Adrenal gland (tissue), 12 donors: ENCODE measurements around the gene G6PC2. TPM values are rescaled to one million over a fixed set of nuclear protein-coding genes. Genes with fewer than 3 reads are reported as not detected.

Experiments
- DNase-seq, 7 donors: peaks; one replicate each; pipeline ENCODE4 v3.0.0-alpha.2; 2019 to 2020
- H3K27ac ChIP-seq, 5 donors: fragments of 200-600 bp; sonication (generic) in 4 of 5; 1 replicate in 3 of 5; 2 replicates in 2 of 5; pipeline versions ENCODE4 v1.5.1 to v1.8.0; 2016 to 2020; ENCODE audit warnings: mild to moderate bottlenecking in 1 of 5
- H3K27me3 ChIP-seq: fragments of 200-600 bp; 2 replicates; pipeline ENCODE4 v1.8.0; 2021
- H3K36me3 ChIP-seq, 2 donors: fragments of 200-600 bp; replicated peaks in 1 of 2; 1 replicate in 1 of 2; 2 replicates in 1 of 2; pipeline versions ENCODE4 v1.5.1 to v1.8.0; 2018 to 2022
- H3K4me1 ChIP-seq, 2 donors: fragments of 200-600 bp; replicated peaks in 1 of 2; 1 replicate in 1 of 2; 2 replicates in 1 of 2; pipeline versions ENCODE4 v1.5.1 to v1.8.0; 2018 to 2021
- H3K4me3 ChIP-seq, 4 donors: fragments of 200-600 bp; sonication (generic) in 3 of 4; one replicate each; pipeline ENCODE4 v1.5.1; 2016 to 2018
- H3K9me3 ChIP-seq, 3 donors: fragments of 200-600 bp; sonication (generic) in 1 of 3; replicated peaks in 1 of 3; 1 replicate in 2 of 3; 2 replicates in 1 of 3; pipeline versions ENCODE4 v1.5.1 to v1.8.0; 2016 to 2021
- POLR2A ChIP-seq, 2 donors: fragments of 450-650 bp; IDR thresholded peaks; one replicate each; pipeline ENCODE4 v1.6.1; 2017; ENCODE audit warnings: antibody characterized with exemption in 2 of 2, mild to moderate bottlenecking in 2 of 2, moderate library complexity in 1 of 2
- WGBS, 4 donors: extraction: QIAGEN DNeasy Blood & Tissue Kit in 2 of 4; methylation state at CpG; one replicate each; pipeline versions ENCODE4 v1.1.5 to v1.1.7; 2013 to 2017; 5-methylcytosine and 5-hydroxymethylcytosine counted together
- intact Hi-C, 2 donors: fragments of 100-400 bp; cut with DNase I; formaldehyde crosslinking; loops; one replicate each; pipeline versions ENCODE4 v1.14.1 to v1.15.0; 2022 to 2023
- polyA plus RNA-seq, 3 donors: library from polyadenylated mRNA; stranded (reverse); fragments of 200-250 nt in 2 of 3; fragments of 350-450 nt in 1 of 3; fragmentation: Illumina TruSeq in 1 of 3; extraction: RNeasy Lipid Tissue Mini Kit (QIAGEN cat#74804) in 1 of 3; gene quantifications; one replicate each; pipeline ENCODE4 v1.2.3, GENCODE V29; 2013 to 2014
- total RNA-seq, 9 donors: library from RNA; depleted of rRNA in 4 of 9; stranded (reverse); fragments of >200 nt in 4 of 9; fragments of 120-200 nt in 1 of 9; fragmentation: NEBNext Ultra II Directional in 1 of 9; extraction: Animal tissue kit (Norgen Biotek cat#: 25700) in 1 of 9; gene quantifications; one replicate each; pipeline versions ENCODE4 v1.1.0 to v1.2.4, GENCODE V29; 2013 to 2023
- TF ChIP-seq, protein P1 (sequence below), 6 experiments: fragments of 450-650 bp in 4 of 6; fragments of 200-600 bp in 2 of 6; sonication (generic) in 1 of 6; IDR thresholded peaks; 1 replicate in 5 of 6; 2 replicates in 1 of 6; pipeline versions ENCODE4 v1.5.1 to v1.8.0; 2016 to 2021; ENCODE audit warnings: antibody characterized with exemption in 6 of 6, mild to moderate bottlenecking in 2 of 6, moderate library complexity in 1 of 6
- donor health status: healthy with polysubstance abuse.
- donor health status: Bipolar disorder and iron deficiency.
- donor health status: DM: yes; HTN: yes; CAD: no.
- donor health status: DM: no; HTN: no; CAD: no.
- donor health status: DM: no; HTN: no; CAD: no.
- donor health status: DM: yes; HTN: yes; CAD: no.

Gene G6PC2
- total and polyA plus RNA-seq, 12 donors, result 0.06 to 0.17 TPM; not detected in 10

DNA sequence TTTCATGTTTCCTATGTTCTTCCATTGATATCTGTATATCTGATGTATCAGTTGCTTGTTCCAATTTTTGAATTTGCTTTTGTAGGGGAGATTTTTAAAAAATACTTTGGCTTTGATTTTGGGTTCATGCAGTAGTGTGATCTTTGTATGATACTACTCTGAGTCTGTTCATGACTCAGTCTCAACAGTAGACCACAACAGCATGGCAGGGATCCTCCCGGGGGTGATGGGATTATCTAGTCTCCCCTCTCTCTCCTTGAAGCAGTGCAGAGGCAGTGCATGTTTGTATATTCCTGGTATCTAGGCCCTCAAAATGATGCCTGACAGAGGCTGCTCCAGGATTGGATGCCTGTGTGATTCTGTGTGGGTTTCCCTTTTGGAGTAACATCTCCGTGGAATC lies 55.3 kb downstream of the G6PC2 start:
- 88 to 95% (median 92%) methylated on average over 2 of the region's 2 CpGs for WGBS, 4 donors
- TF ChIP-seq POLR2A (IDR thresholded peaks at IDR 0.05), result no peak
- TF ChIP-seq, protein P1, sequence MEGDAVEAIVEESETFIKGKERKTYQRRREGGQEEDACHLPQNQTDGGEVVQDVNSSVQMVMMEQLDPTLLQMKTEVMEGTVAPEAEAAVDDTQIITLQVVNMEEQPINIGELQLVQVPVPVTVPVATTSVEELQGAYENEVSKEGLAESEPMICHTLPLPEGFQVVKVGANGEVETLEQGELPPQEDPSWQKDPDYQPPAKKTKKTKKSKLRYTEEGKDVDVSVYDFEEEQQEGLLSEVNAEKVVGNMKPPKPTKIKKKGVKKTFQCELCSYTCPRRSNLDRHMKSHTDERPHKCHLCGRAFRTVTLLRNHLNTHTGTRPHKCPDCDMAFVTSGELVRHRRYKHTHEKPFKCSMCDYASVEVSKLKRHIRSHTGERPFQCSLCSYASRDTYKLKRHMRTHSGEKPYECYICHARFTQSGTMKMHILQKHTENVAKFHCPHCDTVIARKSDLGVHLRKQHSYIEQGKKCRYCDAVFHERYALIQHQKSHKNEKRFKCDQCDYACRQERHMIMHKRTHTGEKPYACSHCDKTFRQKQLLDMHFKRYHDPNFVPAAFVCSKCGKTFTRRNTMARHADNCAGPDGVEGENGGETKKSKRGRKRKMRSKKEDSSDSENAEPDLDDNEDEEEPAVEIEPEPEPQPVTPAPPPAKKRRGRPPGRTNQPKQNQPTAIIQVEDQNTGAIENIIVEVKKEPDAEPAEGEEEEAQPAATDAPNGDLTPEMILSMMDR (IDR thresholded peaks at IDR 0.05), result no peak
- H3K27ac ChIP-seq, result no peak overlapping the region
- H3K4me3 ChIP-seq, result no peak overlapping the region
- DNase-seq, result no peak
- intact Hi-C loops, result no loop called here
- H3K4me1 ChIP-seq, result no peaks in the 10 kb centered on the region
- no peaks in the 10 kb centered on the region for H3K9me3 ChIP-seq
- H3K27me3 ChIP-seq, result no peaks in the 10 kb centered on the region
- no peaks in the 10 kb centered on the region for H3K36me3 ChIP-seq

Other genes starting within 250 kb of the G6PC2 start
- gene NOSTRIN, start 98.7 kb upstream of the G6PC2 start, total RNA-seq, result 100 to 1,000 TPM in 1 of 9 donors, 10 to 100 TPM in 8; 13.9 to 134 (median 35.1) TPM
- gene NOSTRIN, start 98.7 kb upstream of the G6PC2 start, polyA plus RNA-seq, result 10 to 100 TPM; 25.9 to 84.9 (median 49.9) TPM
- gene SPC25, start 10.9 kb upstream of the G6PC2 start, total RNA-seq, result 1 to 10 TPM in 4 of 9 donors, under 1 TPM in 3, not detected in 2; 0.38 to 8.6 (median 1.7) TPM
- 1 to 10 TPM in 1 of 3 donors, under 1 TPM in 2; 0.71 to 1.9 (median 0.97) TPM for gene SPC25, start 10.9 kb upstream of the G6PC2 start, polyA plus RNA-seq
- 1 to 10 TPM in 1 of 9 donors, under 1 TPM in 2, not detected in 6; 0.31 to 1.4 (median 0.35) TPM for gene ABCB11, start 130.0 kb downstream of the G6PC2 start, total RNA-seq
- gene ABCB11, start 130.0 kb downstream of the G6PC2 start, polyA plus RNA-seq, result under 1 TPM in 2 of 3 donors, not detected in 1; 0.05 to 0.13 TPM
- 1 to 10 TPM in 1 of 9 donors, under 1 TPM in 3, not detected in 5; 0.28 to 1.2 (median 0.50) TPM for gene DHRS9, start 168.3 kb downstream of the G6PC2 start, total RNA-seq
- 1 to 10 TPM in 1 of 3 donors, under 1 TPM in 2; 0.09 to 1.7 (median 0.27) TPM for gene DHRS9, start 168.3 kb downstream of the G6PC2 start, polyA plus RNA-seq